Thyroid gland (tissue), 4 donors: ENCODE measurements around the gene TMEM88. TPM values are rescaled to one million over a fixed set of nuclear protein-coding genes. Genes with fewer than 3 reads are reported as not detected.
"Not testable (repeated sequence)": the region's sequence is repeated elsewhere in the genome, so short reads cannot be mapped to it uniquely, and the experiment has no call there.

Source experiments
- DNase-seq, 2 donors: peaks; one replicate each; pipeline ENCODE4 v3.0.0-alpha.2; 2019
- H3K27ac ChIP-seq, 3 donors: fragments of 200-600 bp; sonication (generic); 1 replicate in 2 of 3; 2 replicates in 1 of 3; pipeline ENCODE4 v1.5.1; 2016 to 2019; ENCODE audit warnings: mild to moderate bottlenecking in 1 of 3, moderate library complexity in 1 of 3
- H3K27me3 ChIP-seq: fragments of 200-600 bp; sonication (generic); one replicate; pipeline ENCODE4 v1.5.1; 2019
- H3K36me3 ChIP-seq, 2 donors: fragments of 200-600 bp; sonication (generic); one replicate each; pipeline ENCODE4 v1.5.1; 2016 to 2019
- H3K4me1 ChIP-seq, 2 donors: fragments of 200-600 bp; sonication (generic); one replicate each; pipeline ENCODE4 v1.5.1; 2017 to 2019
- H3K4me3 ChIP-seq, 3 donors: fragments of 200-600 bp; sonication (generic); replicated peaks in 1 of 3; 1 replicate in 2 of 3; 2 replicates in 1 of 3; pipeline ENCODE4 v1.5.1; 2016; ENCODE audit warnings: mild to moderate bottlenecking in 1 of 3
- H3K9me3 ChIP-seq: fragments of 200-600 bp; sonication (generic); one replicate; pipeline ENCODE4 v1.5.1; 2017
- POLR2A ChIP-seq, 2 donors: fragments of 450-650 bp; IDR thresholded peaks; one replicate each; pipeline ENCODE4 v1.6.1; 2017; ENCODE audit warnings: antibody characterized with exemption in 2 of 2, mild to moderate bottlenecking in 2 of 2, moderate library complexity in 1 of 2
- WGBS, 2 donors: methylation state at CpG; one replicate each; pipeline ENCODE4 v1.1.5; 2017; 5-methylcytosine and 5-hydroxymethylcytosine counted together
- intact Hi-C: fragments of 100-400 bp; cut with DNase I; formaldehyde crosslinking; loops from one replicate; pipeline ENCODE4 v1.15.1; 2023
- total RNA-seq, 4 donors: library from RNA; depleted of rRNA; stranded (reverse); fragments of >200 nt; gene quantifications; one replicate each; pipeline ENCODE4 v1.2.3, GENCODE V29; 2016
- TF ChIP-seq, protein P1 (sequence below), 6 experiments: fragments of 200-600 bp in 3 of 6; fragments of 450-650 bp in 3 of 6; sonication (generic) in 3 of 6; IDR thresholded peaks; one replicate each; pipeline ENCODE4 v1.5.1; 2016 to 2019; ENCODE audit warnings: antibody characterized with exemption in 6 of 6, mild to moderate bottlenecking in 2 of 6, inconsistent platforms in 1 of 6, moderate library complexity in 1 of 6

Gene TMEM88
- total RNA-seq, 4 donors from 2014 or later, result 12.3 to 39.5 (median 18.4) TPM

DNA sequence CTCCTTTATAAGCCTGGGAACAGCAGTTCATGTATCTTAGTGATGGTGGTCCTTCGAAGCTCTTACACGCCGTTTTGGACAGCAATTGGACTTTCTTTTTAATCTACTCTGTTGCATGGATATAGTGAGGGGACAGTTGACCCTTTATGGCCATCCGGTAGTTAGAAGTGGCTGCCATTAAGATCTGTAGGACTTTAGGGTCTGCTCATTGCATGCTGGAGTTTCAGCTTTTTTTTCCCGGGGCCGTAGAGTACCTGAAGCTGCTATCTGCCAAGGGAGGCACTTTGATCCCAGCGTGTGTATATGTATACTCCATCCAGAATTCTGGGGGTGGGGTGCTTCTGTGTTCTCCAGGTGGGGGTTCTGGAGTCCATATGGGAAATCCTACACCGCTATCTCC is 4.2 kb downstream of the TMEM88 start:
- Histone ChIP-seq H3K4me3 (no peak overlapping the region), H3K9me3 (no peaks in the 10 kb centered on the region), H3K27me3 (no peaks in the 10 kb centered on the region), H3K4me1 (peaks cover 22 to 28% of the 10 kb centered on the region in 2 donors), H3K36me3 (peaks cover 0 to 2% of the 10 kb centered on the region in 2 donors), H3K27ac (no peak overlapping the region)
- TF ChIP-seq, protein P1, sequence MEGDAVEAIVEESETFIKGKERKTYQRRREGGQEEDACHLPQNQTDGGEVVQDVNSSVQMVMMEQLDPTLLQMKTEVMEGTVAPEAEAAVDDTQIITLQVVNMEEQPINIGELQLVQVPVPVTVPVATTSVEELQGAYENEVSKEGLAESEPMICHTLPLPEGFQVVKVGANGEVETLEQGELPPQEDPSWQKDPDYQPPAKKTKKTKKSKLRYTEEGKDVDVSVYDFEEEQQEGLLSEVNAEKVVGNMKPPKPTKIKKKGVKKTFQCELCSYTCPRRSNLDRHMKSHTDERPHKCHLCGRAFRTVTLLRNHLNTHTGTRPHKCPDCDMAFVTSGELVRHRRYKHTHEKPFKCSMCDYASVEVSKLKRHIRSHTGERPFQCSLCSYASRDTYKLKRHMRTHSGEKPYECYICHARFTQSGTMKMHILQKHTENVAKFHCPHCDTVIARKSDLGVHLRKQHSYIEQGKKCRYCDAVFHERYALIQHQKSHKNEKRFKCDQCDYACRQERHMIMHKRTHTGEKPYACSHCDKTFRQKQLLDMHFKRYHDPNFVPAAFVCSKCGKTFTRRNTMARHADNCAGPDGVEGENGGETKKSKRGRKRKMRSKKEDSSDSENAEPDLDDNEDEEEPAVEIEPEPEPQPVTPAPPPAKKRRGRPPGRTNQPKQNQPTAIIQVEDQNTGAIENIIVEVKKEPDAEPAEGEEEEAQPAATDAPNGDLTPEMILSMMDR (IDR thresholded peaks at IDR 0.05), result no peak
- TF ChIP-seq POLR2A (IDR thresholded peaks at IDR 0.05), result no peak
- intact Hi-C loops, result loop anchor here (5.0 kb wide), 1 partner anchor 37 kb away; no protein-coding TSS in a partner anchor
- WGBS, 2 donors, result 87 to 89% methylated on average over 8 of the region's 8 CpGs
- no peak for DNase-seq

DNA sequence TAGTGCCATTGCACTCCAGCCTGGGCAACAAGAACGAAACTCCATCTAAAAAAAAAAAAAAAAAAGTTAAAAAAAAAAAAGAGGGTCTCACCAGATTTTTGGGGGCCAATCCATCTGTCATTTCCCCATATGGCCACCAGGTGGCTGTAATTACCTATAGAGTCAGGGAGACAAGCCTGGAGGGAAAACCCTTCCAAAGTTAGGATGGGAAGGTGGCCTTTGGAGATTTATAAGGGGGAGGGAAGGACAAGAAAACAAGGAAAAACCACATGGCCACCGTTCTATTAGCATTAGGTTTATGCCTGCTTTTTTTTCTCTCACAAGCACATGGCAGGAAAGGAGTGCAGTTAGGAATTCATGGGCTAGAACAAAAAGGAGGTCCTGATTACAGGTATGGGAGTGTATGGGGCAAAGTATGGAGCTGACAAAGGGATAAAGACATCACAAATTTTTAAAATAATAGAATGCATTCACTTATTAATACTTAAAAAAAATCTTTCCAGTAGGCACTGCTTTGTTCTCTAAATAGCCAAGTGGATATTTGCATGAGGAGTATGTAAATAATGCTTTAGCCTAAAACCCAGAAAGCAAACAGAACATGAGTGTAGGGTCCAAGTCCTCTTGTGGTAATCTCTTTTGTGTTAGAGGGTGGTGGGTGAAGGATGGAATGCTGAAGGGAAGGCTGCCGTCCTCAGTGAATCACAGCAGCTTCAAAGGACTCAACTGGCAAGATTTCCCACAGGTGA is 8.0 kb downstream of the TMEM88 start:
- intact Hi-C loops, result loop anchor here (5.0 kb wide), 2 partner anchors 64 to 124 kb away; partner anchors contain the start of gene KCNAB3
- WGBS, 2 donors, result 44 to 48% methylated on average over 3 of the region's 3 CpGs
- DNase-seq, result peak; percentile 49 to 52
- no peak overlapping the region for H3K4me3 ChIP-seq
- H3K36me3 ChIP-seq, result peaks cover 0 to 2% of the 10 kb centered on the region in 2 donors
- no peak overlapping the region for H3K27ac ChIP-seq
- peaks cover 10 to 11% of the 10 kb centered on the region in 2 donors for H3K4me1 ChIP-seq
- no peaks in the 10 kb centered on the region for H3K27me3 ChIP-seq
- H3K9me3 ChIP-seq, result no peaks in the 10 kb centered on the region
- TF ChIP-seq, protein P1 (IDR thresholded peaks at IDR 0.05), result peak; percentile 64 to 92 (median 77)
- no peak for TF ChIP-seq POLR2A (IDR thresholded peaks at IDR 0.05)

DNA sequence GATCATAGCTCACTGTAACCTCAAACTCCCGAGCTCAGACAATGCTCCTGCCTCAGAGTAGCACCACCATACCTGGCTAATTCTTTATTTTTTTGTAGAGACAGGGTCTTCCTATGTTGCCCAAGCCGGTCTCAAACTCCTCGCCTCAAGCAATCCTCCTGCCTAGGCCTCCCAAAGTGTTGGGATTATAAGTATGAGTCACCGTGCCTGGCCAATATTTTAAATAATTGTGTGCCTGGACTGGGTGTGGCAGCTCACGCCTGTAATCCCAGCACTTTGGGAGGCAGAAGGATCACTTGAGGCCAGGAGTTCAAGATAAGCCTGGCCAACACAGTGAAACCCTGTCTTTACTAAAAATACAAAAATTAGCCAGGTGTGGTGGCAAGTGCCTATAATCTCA is 9.5 kb downstream of the TMEM88 start:
- not testable (repeated sequence) for DNase-seq, H3K4me3 ChIP-seq, H3K27me3 ChIP-seq, H3K36me3 ChIP-seq, H3K9me3 ChIP-seq, H3K4me1 ChIP-seq, H3K27ac ChIP-seq
- intact Hi-C loops, result loop anchor here (5.0 kb wide), 2 partner anchors 63 to 123 kb away; partner anchors contain the start of gene KCNAB3
- WGBS, 2 donors, result 74 to 83% methylated on average over 5 of the region's 5 CpGs

DNA sequence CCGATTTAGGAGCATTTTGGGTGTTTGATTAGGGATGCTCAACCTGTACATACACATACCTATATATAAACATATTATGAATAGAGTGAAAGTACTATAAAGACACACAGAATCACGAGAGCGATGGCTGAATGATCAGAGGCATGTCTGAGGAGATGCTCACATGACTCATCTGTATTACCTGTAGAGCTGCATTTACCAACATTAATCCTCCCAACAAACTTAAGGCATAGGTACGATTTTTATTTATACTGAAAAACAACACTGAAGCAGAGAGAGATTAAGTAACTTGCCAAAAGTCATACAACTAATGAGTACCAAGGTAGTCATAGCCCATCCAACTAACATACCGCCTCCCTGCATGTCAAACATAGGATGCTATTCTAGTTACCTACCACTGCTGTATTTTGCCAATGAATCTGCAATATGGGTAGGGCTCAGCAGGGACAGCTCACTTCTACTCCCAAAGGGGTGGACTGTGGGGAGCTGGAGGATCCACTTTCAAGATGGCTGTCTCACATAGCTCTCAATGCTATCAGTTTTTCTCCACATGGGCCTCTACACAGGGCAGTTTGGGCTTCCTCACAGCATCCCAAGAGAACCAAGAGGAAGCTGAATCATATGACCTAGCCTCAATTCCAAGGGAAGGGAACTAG is 10.3 kb downstream of the TMEM88 start:
- Histone ChIP-seq H3K4me1 (no peaks in the 10 kb centered on the region), H3K36me3 (peaks cover 0 to 2% of the 10 kb centered on the region in 2 donors), H3K27me3 (no peaks in the 10 kb centered on the region), H3K27ac (no peak overlapping the region), H3K9me3 (no peaks in the 10 kb centered on the region), H3K4me3 (no peak overlapping the region)
- intact Hi-C loops, result loop anchor here (5.0 kb wide), 2 partner anchors 62 to 122 kb away; partner anchors contain the start of gene KCNAB3
- no peak for TF ChIP-seq POLR2A (IDR thresholded peaks at IDR 0.05)
- TF ChIP-seq, protein P1 (IDR thresholded peaks at IDR 0.05), result no peak
- 90 to 92% methylated on average over 5 of the region's 5 CpGs for WGBS, 2 donors
- DNase-seq, result no peak

DNA sequence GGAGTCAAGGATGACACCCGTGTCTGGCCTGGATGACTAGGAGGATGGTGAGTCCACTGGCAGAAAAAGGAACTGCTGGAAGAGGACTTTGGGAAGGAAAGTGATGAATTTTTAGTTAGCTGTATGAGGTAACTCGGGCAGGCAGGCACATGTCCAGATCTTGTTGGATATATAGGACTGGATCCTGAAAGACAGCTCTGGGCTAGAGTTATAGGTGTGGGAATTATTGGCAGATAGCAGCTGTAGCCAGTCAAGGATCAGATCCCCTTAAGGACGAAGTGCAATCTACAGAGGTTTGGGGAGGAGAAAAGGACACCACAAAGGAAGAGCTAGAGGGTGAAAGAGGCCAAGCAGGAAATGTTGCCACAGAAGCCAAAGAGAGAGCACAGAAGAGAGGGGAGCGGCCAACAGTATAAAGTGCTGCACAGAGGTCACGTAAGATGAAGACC is 13.0 kb downstream of the TMEM88 start:
- no peaks in the 10 kb centered on the region for H3K9me3 ChIP-seq
- H3K4me3 ChIP-seq, result no peak overlapping the region
- no peaks in the 10 kb centered on the region for H3K4me1 ChIP-seq
- H3K27ac ChIP-seq, result no peak overlapping the region
- no peak for DNase-seq
- H3K27me3 ChIP-seq, result no peaks in the 10 kb centered on the region
- H3K36me3 ChIP-seq, result peaks cover 0 to 2% of the 10 kb centered on the region in 2 donors
- 81 to 88% methylated on average over 5 of the region's 5 CpGs for WGBS, 2 donors
- intact Hi-C loops, result no loop called here
- TF ChIP-seq POLR2A (IDR thresholded peaks at IDR 0.05), result no peak

DNA sequence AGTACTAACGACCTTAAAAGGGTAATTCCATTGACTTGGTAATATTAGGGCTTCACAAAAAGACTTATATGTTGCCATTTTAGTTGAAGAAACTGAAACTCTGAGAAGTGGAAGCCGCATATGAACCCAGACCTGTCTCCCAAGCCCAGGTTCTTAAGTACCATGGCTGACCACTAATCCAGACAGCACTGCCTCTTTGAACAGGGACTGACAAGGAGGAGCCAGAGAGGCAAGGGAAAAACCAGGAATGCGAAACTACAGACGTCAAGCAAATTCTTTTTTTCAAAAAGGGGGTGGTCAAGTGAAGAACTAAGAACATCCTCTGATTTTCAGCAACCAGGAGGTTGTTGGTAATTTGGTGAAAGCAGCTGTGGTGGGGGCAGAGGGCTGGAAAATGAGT is 18.2 kb downstream of the TMEM88 start:
- TF ChIP-seq POLR2A (IDR thresholded peaks at IDR 0.05), result no peak
- TF ChIP-seq, protein P1 (IDR thresholded peaks at IDR 0.05), result no peak
- intact Hi-C loops, result no loop called here
- DNase-seq, result no peak
- Histone ChIP-seq H3K36me3 (no peaks in the 10 kb centered on the region), H3K27me3 (no peaks in the 10 kb centered on the region), H3K4me1 (peaks cover 5 to 6% of the 10 kb centered on the region in 2 donors), H3K4me3 (no peak overlapping the region), H3K9me3 (no peaks in the 10 kb centered on the region), H3K27ac (no peak overlapping the region)
- 65 to 68% methylated on average over 4 of the region's 4 CpGs for WGBS, 2 donors
